MM.1S (cell line): ENCODE data around the gene CLCA2.

ENCODE experiments used
- DNase-seq: peaks from one replicate; pipeline ENCODE4 v3.0.0-alpha.2; 2015
- H2AFZ ChIP-seq: fragments of 300-600 bp; sonication (generic); 2 replicates; pipeline ENCODE4 v1.6.0; 2016; ENCODE audit warnings: antibody characterized with exemption, low read length
- H3F3A ChIP-seq: fragments of 300-600 bp; sonication (generic); 2 replicates; pipeline ENCODE4 v1.6.1; 2016; ENCODE audit warnings: mild to moderate bottlenecking, antibody characterized with exemption, low read length, moderate library complexity, mixed read lengths; ENCODE audit not compliant: insufficient read depth
- H3K27ac ChIP-seq: fragments of 300-600 bp; sonication (generic); 2 replicates; pipeline ENCODE4 v1.5.1; 2016; ENCODE audit warnings: mild to moderate bottlenecking, low read length
- H3K27me3 ChIP-seq: fragments of 300-600 bp; sonication (generic); replicated peaks from 2 replicates; pipeline ENCODE4 v1.6.0; 2016; ENCODE audit warnings: low read length; ENCODE audit not compliant: insufficient read depth
- H3K36me3 ChIP-seq: fragments of 300-600 bp; sonication (generic); replicated peaks from 2 replicates; pipeline ENCODE4 v1.6.1; 2016; ENCODE audit warnings: mild to moderate bottlenecking, low read length, mixed read lengths; ENCODE audit not compliant: insufficient read depth
- H3K4me1 ChIP-seq: fragments of 300-600 bp; sonication (generic); 2 replicates; pipeline ENCODE4 v1.6.1; 2016; ENCODE audit warnings: low read length, mixed read lengths
- H3K4me2 ChIP-seq: fragments of 300-600 bp; sonication (generic); 2 replicates; pipeline ENCODE4 v1.6.0; 2016; ENCODE audit warnings: low read depth, low read length
- H3K4me3 ChIP-seq: fragments of 300-600 bp; sonication (generic); 2 replicates; pipeline ENCODE4 v1.5.1; 2016; ENCODE audit warnings: low read length, mixed read lengths
- H3K79me2 ChIP-seq: fragments of 300-600 bp; sonication (generic); 2 replicates; pipeline ENCODE4 v1.6.1; 2016; ENCODE audit warnings: mixed run types, low read length, mixed read lengths
- H3K9ac ChIP-seq: fragments of 300-600 bp; sonication (generic); 2 replicates; pipeline ENCODE4 v1.6.1; 2016; ENCODE audit warnings: low read length, mixed read lengths
- H3K9me2 ChIP-seq: fragments of 300-600 bp; sonication (generic); replicated peaks from 2 replicates; pipeline ENCODE4 v1.6.1; 2016; ENCODE audit warnings: mild to moderate bottlenecking, low read length, mixed read lengths; ENCODE audit not compliant: insufficient read depth
- H3K9me3 ChIP-seq: fragments of 300-600 bp; sonication (generic); replicated peaks from 2 replicates; pipeline ENCODE4 v1.6.1; 2016; ENCODE audit warnings: mild to moderate bottlenecking, low read length, mixed read lengths; ENCODE audit not compliant: insufficient read depth
- H4K20me1 ChIP-seq: fragments of 300-600 bp; sonication (generic); 2 replicates; pipeline ENCODE4 v1.6.1; 2016; ENCODE audit warnings: mild to moderate bottlenecking, low read length, moderate library complexity, mixed read lengths; ENCODE audit not compliant: insufficient read depth
- CTCF ChIP-seq: fragments of 300-600 bp; sonication (generic); IDR thresholded peaks from 2 replicates; pipeline ENCODE4 v1.5.1; 2016; ENCODE audit warnings: antibody characterized with exemption, low read length, mixed read lengths
- EZH2 ChIP-seq: fragments of 300-600 bp; sonication (generic); optimal IDR thresholded peaks from 2 replicates; pipeline ENCODE3; 2017; ENCODE audit warnings: low read depth, mild to moderate bottlenecking, antibody characterized with exemption, low read length, mixed read lengths
- EZH2phosphoT487 ChIP-seq: fragments of 300-600 bp; sonication (generic); IDR thresholded peaks from 2 replicates; pipeline ENCODE4 v1.6.1; 2018; ENCODE audit warnings: antibody characterized with exemption, low read length

Gene CLCA2

DNA sequence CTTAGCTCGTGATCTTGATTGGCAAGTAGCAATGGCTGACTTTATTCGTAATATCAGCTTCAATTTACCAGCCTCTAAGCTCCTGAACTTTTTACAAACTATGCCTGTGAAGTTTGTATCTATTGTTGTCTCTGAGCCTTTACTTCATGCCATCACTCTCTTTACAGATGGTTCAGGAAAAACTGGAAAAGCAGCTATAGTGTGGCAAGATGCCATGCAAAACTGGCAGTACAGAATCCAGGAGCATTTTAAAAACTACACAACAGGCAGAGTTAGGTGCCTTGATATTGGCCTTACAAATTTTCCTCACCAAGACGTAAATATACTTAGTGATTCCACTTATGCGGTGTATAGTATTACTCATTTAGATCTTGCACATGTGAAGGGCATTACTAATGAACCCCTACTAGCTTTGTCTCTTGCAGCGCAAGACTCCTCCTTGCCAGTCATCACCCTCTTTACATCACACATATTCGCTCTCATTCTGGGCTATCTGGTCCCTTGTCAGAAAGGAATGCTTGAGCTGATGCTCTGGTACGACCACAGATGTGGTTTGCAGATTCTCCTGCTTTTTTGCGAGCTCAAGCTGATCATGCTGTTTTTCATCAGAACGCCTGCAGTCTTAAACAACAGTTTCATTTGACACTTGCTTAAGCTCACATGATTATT lies 81.1 kb downstream of the CLCA2 start:
- no peaks in the 10 kb centered on the region for H3K79me2 ChIP-seq
- DNase-seq: no peak
- H3K9me2 ChIP-seq: no peaks in the 10 kb centered on the region
- no peak overlapping the region for H3K4me3 ChIP-seq
- H3K4me2 ChIP-seq: no peak overlapping the region
- no peaks in the 10 kb centered on the region for H3K9me3 ChIP-seq
- TF ChIP-seq EZH2phosphoT487 (no peak), CTCF (no peak), EZH2 (no peak)
- no peaks in the 10 kb centered on the region for H3K36me3 ChIP-seq
- no peaks in the 10 kb centered on the region for H4K20me1 ChIP-seq
- no peak overlapping the region for H2AFZ ChIP-seq
- H3K27ac ChIP-seq: no peak overlapping the region
- no peaks in the 10 kb centered on the region for H3K4me1 ChIP-seq
- no peak overlapping the region for H3K9ac ChIP-seq
- H3F3A ChIP-seq: peaks cover 3% of the 10 kb centered on the region; the same call in 1 of the 2 replicates
- H3K27me3 ChIP-seq: no peaks in the 10 kb centered on the region

DNA sequence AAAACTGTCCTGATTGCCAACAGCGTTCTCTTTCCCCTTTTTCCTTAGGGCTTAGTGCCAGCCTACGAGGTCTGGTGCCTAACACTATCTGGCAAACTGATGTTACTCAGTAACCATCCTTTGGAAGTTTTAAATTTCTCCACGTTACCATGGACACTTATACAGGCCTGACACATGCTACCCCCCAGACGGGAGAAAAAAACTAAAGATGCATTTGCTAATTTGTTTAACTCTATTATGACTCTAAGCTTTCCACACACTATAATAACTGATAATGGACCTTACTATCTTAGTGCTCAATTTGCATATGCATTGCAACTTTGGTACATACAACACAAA lies 81.6 kb downstream of the CLCA2 start:
- Histone ChIP-seq H3K9me3 (no peaks in the 10 kb centered on the region), H2AFZ (no peak overlapping the region), H3K79me2 (no peaks in the 10 kb centered on the region), H4K20me1 (no peaks in the 10 kb centered on the region), H3K9ac (no peak overlapping the region), H3K36me3 (no peaks in the 10 kb centered on the region), H3K4me2 (no peak overlapping the region), H3K4me1 (no peaks in the 10 kb centered on the region), H3K9me2 (no peaks in the 10 kb centered on the region), H3K27ac (no peak overlapping the region), H3K4me3 (no peak overlapping the region), H3K27me3 (no peaks in the 10 kb centered on the region), H3F3A (peaks cover 3% of the 10 kb centered on the region; the same call in 1 of the 2 replicates)
- no peak for DNase-seq
- no peak for TF ChIP-seq EZH2
- no peak for TF ChIP-seq EZH2phosphoT487
- no peak for TF ChIP-seq CTCF
